ENCODE measurements around the gene NKAIN2.

The NKAIN2 gene

GRCh38 chr6:123810948-123811347 is 7.3 kb downstream of the NKAIN2 start:
- no peak for DNase-seq
- H3K36me3 ChIP-seq: no peaks in the 10 kb centered on the region
- H3K4me1 ChIP-seq: no peaks in the 10 kb centered on the region
- TF ChIP-seq, protein P1, sequence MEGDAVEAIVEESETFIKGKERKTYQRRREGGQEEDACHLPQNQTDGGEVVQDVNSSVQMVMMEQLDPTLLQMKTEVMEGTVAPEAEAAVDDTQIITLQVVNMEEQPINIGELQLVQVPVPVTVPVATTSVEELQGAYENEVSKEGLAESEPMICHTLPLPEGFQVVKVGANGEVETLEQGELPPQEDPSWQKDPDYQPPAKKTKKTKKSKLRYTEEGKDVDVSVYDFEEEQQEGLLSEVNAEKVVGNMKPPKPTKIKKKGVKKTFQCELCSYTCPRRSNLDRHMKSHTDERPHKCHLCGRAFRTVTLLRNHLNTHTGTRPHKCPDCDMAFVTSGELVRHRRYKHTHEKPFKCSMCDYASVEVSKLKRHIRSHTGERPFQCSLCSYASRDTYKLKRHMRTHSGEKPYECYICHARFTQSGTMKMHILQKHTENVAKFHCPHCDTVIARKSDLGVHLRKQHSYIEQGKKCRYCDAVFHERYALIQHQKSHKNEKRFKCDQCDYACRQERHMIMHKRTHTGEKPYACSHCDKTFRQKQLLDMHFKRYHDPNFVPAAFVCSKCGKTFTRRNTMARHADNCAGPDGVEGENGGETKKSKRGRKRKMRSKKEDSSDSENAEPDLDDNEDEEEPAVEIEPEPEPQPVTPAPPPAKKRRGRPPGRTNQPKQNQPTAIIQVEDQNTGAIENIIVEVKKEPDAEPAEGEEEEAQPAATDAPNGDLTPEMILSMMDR (IDR thresholded peaks at IDR 0.05; ENCODE audit: low read depth, low read length): no peak
- no peaks in the 10 kb centered on the region for H3K9me3 ChIP-seq
- no peak overlapping the region for H3K4me3 ChIP-seq (ENCODE audit: low read depth, low read length)
- peaks cover 2% of the 10 kb centered on the region; the same call in 1 of the 2 replicates for H3K27me3 ChIP-seq

- no peak overlapping the region for H3K4me3 ChIP-seq (ENCODE audit: low read depth, low read length)
- no peaks in the 10 kb centered on the region; the same call in 1 of the 2 replicates for H3K27me3 ChIP-seq
- H3K9me3 ChIP-seq: no peaks in the 10 kb centered on the region
- H3K36me3 ChIP-seq: no peaks in the 10 kb centered on the region
- DNase-seq: no peak
- TF ChIP-seq, protein P1 (IDR thresholded peaks at IDR 0.05; ENCODE audit: low read depth, low read length): no peak
- no peaks in the 10 kb centered on the region for H3K4me1 ChIP-seq
Measured at GRCh38 chr6:123811378-123811777, 7.7 kb downstream of the NKAIN2 start.

- DNase-seq: no peak
- Histone ChIP-seq H3K4me1 (no peaks in the 10 kb centered on the region), H3K4me3 (ENCODE audit: low read depth, low read length) (no peak overlapping the region), H3K27me3 (no peaks in the 10 kb centered on the region; the same call in 1 of the 2 replicates), H3K9me3 (no peaks in the 10 kb centered on the region), H3K36me3 (no peaks in the 10 kb centered on the region)
- TF ChIP-seq, protein P1 (IDR thresholded peaks at IDR 0.05; ENCODE audit: low read depth, low read length): no peak
Measured at GRCh38 chr6:123812621-123813020, 9.0 kb downstream of the NKAIN2 start.

DNA sequence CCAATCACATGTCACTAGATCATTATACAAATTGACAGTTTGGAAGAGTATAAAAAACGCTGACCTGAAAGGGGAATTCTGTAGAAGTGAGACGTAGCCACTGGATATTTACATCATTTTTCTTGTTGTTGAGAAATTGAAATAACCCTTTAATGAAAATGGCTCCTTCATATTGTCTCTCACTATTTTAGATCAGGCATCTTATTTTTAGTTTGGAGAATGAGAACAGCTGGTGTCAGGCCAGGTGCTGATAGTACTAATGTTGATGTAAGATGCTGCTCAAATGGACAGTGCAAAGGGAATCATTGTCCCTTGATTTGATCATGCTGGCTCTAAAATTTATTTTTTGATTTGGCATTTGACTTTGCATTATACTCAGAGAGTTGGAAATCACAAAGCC is 17.4 kb downstream of the NKAIN2 start:
- no peak overlapping the region for H3K4me3 ChIP-seq (ENCODE audit: low read depth, low read length)
- DNase-seq: no peak
- TF ChIP-seq, protein P1 (IDR thresholded peaks at IDR 0.05; ENCODE audit: low read depth, low read length): no peak
- no peaks in the 10 kb centered on the region for H3K4me1 ChIP-seq
- no peaks in the 10 kb centered on the region for H3K9me3 ChIP-seq
- H3K36me3 ChIP-seq: no peaks in the 10 kb centered on the region
- H3K27me3 ChIP-seq: no peaks in the 10 kb centered on the region; the same call in 1 of the 2 replicates

- TF ChIP-seq, protein P1 (IDR thresholded peaks at IDR 0.05; ENCODE audit: low read depth, low read length): no peak
- no peak overlapping the region for H3K4me3 ChIP-seq (ENCODE audit: low read depth, low read length)
- H3K9me3 ChIP-seq: no peaks in the 10 kb centered on the region; the same call in 1 of the 2 replicates
- DNase-seq: no peak
- H3K27me3 ChIP-seq: no peaks in the 10 kb centered on the region
- no peaks in the 10 kb centered on the region for H3K36me3 ChIP-seq
- H3K4me1 ChIP-seq: no peaks in the 10 kb centered on the region
Measured at GRCh38 chr6:123829302-123829953, 25.8 kb downstream of the NKAIN2 start.

GRCh38 chr6:123830120-123830519 is 26.5 kb downstream of the NKAIN2 start:
- Histone ChIP-seq H3K36me3 (no peaks in the 10 kb centered on the region), H3K4me1 (no peaks in the 10 kb centered on the region), H3K27me3 (no peaks in the 10 kb centered on the region), H3K4me3 (ENCODE audit: low read depth, low read length) (no peak overlapping the region), H3K9me3 (no peaks in the 10 kb centered on the region; the same call in 1 of the 2 replicates)
- TF ChIP-seq, protein P1 (IDR thresholded peaks at IDR 0.05; ENCODE audit: low read depth, low read length): no peak
- no peak for DNase-seq
